ENCODE results near the gene VPS4B. TPM values are rescaled to one million over a fixed set of nuclear protein-coding genes. Genes with fewer than 3 reads are reported as not detected.

Gene VPS4B
- total and polyA plus RNA-seq, 10 of the 15 experiments (the other 5 are each of a cell fraction or from before 2014, with no cell fraction given) = 21.4 to 37.6 (median 29.8) TPM

GRCh38 chr18:63431180-63431579 is 8.9 kb upstream of the VPS4B start:
- 0% methylated on average over 1 of the region's 1 CpG for WGBS (ENCODE audit: insufficient coverage, insufficient replicate concordance, low lambda C conversion rate, missing lambda C conversion rate)
- in situ Hi-C loops (cut with MboI) = no loop called here

More at GRCh38 chr18:63431180-63431579, 8.9 kb upstream of the VPS4B start:
- Histone ChIP-seq H3K4me2 (ENCODE audit: control insufficient read depth, insufficient read depth) (no peak overlapping the region), H3K4me3 (no peak overlapping the region), H4K20me1 (ENCODE audit: control insufficient read depth, insufficient read depth) (no peaks in the 10 kb centered on the region), H3K9me3 (replicated peaks; ENCODE audit: control insufficient read depth, insufficient read depth, low read length) (no peaks in the 10 kb centered on the region), H3K36me3 (ENCODE audit: control insufficient read depth in 2 of 2, insufficient read depth in 2 of 2, low read length in 1 of 2) (no peaks in the 10 kb centered on the region), H2AFZ (ENCODE audit: control insufficient read depth, low read depth, low read length) (no peak overlapping the region), H3K27me3 (replicated peaks in 1 of 2; ENCODE audit: control insufficient read depth in 2 of 2, insufficient read depth in 2 of 2, low read length in 1 of 2) (peaks cover 0 to 5% of the 10 kb centered on the region in 2 experiments; a peak in 1 of 4 replicates), H3K27ac (ENCODE audit: control insufficient read depth, insufficient read depth) (no peak overlapping the region), H3K4me1 (ENCODE audit: control insufficient read depth, insufficient read depth, low read length) (no peaks in the 10 kb centered on the region), H3K79me2 (ENCODE audit: control insufficient read depth, insufficient read depth, low read length) (no peaks in the 10 kb centered on the region), H3K9ac (ENCODE audit: control insufficient read depth, insufficient read depth, low read length) (no peak overlapping the region)
- ATAC-seq (no peak), DNase-seq (ENCODE audit: low read depth, low spot score) (no peak), FAIRE-seq (no peak)
- intact Hi-C loops (cut with micrococcal nuclease; ENCODE audit: unreplicated experiment) = loop anchor here (5.0 to 10.0 kb wide), 2 partner anchors 79 to 716 kb away; partner anchors contain the start of gene PHLPP1
- ChIA-PET CTCF (interaction anchor here (1.7 to 3.9 kb wide), 2 partner anchors 9 to 13 kb away, joined by 3 to 17 read pairs; no protein-coding TSS in a partner anchor), SMC1A (ENCODE audit: uncharacterized antibody, unreplicated experiment) (interaction anchor here (1.5 to 3.8 kb wide), 3 partner anchors 8 to 414 kb away, joined by 3 to 13 read pairs (median 4); partner anchors contain the start of gene VPS4B), RAD21 (ENCODE audit: unreplicated experiment) (no interaction called here), POLR2A (no interaction called here)
- TF ChIP-seq NBN (IDR thresholded peaks at IDR 0.05) (no peak), ZBTB33 (IDR thresholded peaks at IDR 0.05) (no peak), TCF7 (IDR thresholded peaks at IDR 0.05; ENCODE audit: borderline replicate concordance) (no peak), CREB1 (IDR thresholded peaks at IDR 0.05; ENCODE audit: low read depth) (no peak), POLR2AphosphoS5 (IDR thresholded peaks at IDR 0.05; ENCODE audit: low read length) (no peak), HCFC1 (IDR thresholded peaks at IDR 0.05; ENCODE audit: low read length) (no peak), NR2C1 (IDR thresholded peaks at IDR 0.05) (no peak), GATAD2B (conservative IDR thresholded peaks at IDR 0.05; ENCODE audit: low read depth) (no peak), USF1 (IDR thresholded peaks at IDR 0.05; ENCODE audit: borderline replicate concordance, extremely low read length, insufficient read depth, low read depth, low read length) (no peak), MEF2B (IDR thresholded peaks at IDR 0.05; ENCODE audit: partially characterized antibody, poor library complexity, severe bottlenecking) (no peak), FOXK2 (IDR thresholded peaks at IDR 0.05) (no peak)
- TF ChIP-seq, protein P1, sequence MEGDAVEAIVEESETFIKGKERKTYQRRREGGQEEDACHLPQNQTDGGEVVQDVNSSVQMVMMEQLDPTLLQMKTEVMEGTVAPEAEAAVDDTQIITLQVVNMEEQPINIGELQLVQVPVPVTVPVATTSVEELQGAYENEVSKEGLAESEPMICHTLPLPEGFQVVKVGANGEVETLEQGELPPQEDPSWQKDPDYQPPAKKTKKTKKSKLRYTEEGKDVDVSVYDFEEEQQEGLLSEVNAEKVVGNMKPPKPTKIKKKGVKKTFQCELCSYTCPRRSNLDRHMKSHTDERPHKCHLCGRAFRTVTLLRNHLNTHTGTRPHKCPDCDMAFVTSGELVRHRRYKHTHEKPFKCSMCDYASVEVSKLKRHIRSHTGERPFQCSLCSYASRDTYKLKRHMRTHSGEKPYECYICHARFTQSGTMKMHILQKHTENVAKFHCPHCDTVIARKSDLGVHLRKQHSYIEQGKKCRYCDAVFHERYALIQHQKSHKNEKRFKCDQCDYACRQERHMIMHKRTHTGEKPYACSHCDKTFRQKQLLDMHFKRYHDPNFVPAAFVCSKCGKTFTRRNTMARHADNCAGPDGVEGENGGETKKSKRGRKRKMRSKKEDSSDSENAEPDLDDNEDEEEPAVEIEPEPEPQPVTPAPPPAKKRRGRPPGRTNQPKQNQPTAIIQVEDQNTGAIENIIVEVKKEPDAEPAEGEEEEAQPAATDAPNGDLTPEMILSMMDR (IDR thresholded peaks at IDR 0.05 in 2 of 3, conservative IDR thresholded peaks at IDR 0.05 in 1 of 3; ENCODE audit: control insufficient read depth in 2 of 3, extremely low read depth in 1 of 3, insufficient read depth in 1 of 3, low read depth in 3 of 3, low read length in 3 of 3) = no peak
- TF ChIP-seq, protein P2, sequence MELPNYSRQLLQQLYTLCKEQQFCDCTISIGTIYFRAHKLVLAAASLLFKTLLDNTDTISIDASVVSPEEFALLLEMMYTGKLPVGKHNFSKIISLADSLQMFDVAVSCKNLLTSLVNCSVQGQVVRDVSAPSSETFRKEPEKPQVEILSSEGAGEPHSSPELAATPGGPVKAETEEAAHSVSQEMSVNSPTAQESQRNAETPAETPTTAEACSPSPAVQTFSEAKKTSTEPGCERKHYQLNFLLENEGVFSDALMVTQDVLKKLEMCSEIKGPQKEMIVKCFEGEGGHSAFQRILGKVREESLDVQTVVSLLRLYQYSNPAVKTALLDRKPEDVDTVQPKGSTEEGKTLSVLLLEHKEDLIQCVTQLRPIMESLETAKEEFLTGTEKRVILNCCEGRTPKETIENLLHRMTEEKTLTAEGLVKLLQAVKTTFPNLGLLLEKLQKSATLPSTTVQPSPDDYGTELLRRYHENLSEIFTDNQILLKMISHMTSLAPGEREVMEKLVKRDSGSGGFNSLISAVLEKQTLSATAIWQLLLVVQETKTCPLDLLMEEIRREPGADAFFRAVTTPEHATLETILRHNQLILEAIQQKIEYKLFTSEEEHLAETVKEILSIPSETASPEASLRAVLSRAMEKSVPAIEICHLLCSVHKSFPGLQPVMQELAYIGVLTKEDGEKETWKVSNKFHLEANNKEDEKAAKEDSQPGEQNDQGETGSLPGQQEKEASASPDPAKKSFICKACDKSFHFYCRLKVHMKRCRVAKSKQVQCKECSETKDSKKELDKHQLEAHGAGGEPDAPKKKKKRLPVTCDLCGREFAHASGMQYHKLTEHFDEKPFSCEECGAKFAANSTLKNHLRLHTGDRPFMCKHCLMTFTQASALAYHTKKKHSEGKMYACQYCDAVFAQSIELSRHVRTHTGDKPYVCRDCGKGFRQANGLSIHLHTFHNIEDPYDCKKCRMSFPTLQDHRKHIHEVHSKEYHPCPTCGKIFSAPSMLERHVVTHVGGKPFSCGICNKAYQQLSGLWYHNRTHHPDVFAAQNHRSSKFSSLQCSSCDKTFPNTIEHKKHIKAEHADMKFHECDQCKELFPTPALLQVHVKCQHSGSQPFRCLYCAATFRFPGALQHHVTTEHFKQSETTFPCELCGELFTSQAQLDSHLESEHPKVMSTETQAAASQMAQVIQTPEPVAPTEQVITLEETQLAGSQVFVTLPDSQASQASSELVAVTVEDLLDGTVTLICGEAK (IDR thresholded peaks at IDR 0.05; ENCODE audit: borderline replicate concordance) = no peak
- no TSS peak for BruUV-seq (replicated peaks)

Measured in GM12878 (cell line).